ENCODE data around the gene CLDN14.

GRCh38 chr21:36423771-36424433 is 56.0 kb downstream of the CLDN14 start:
- TF ChIP-seq CTCF (IDR thresholded peaks at IDR 0.05) (no peak), REST (IDR thresholded peaks at IDR 0.05; ENCODE audit: insufficient read depth in 1 of 2, low read depth in 2 of 2, low read length in 1 of 2) (no peak)
